HG02642 (cell line): ENCODE results near the gene SPATA21.

Experiments
- ATAC-seq: cut with Tn5 transposase; IDR thresholded peaks from one replicate; pipeline ENCODE4 v1.9.1; 2021; ENCODE audit warnings: mild to moderate bottlenecking; ENCODE audit not compliant: unreplicated experiment, poor library complexity

Gene SPATA21

GRCh38 chr1:16451841-16452528 lies 14.8 kb upstream of the SPATA21 start:
- no peak for ATAC-seq

DNA sequence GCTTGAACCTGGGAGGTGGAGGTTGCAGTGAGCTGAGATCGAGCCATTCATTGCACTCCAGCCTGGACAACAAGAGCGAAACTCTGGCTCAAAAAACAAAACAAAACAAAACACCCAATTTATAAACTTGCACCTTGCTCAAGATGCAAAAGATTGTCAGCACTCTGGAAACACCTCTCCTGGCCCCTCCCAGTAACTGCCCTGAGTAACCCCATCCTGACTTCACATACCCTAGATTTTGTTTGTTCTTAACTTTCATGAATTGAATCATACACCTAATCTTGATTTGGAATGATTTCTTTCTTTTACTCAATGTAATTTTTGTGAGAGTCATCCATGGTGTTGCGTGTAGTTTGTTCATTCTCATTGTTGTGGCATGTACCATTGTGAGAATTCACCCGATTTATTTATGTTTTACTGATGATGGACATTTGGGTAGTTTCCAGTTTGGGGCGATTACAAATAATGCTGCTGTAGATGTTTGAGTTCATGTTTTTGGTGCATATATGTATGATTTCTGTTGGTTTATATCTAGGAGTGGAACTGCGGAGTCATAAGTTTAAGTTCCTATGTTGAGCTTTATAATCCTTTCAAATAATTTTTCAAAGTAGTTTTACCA lies 13.7 kb upstream of the SPATA21 start:
- no peak for ATAC-seq

DNA sequence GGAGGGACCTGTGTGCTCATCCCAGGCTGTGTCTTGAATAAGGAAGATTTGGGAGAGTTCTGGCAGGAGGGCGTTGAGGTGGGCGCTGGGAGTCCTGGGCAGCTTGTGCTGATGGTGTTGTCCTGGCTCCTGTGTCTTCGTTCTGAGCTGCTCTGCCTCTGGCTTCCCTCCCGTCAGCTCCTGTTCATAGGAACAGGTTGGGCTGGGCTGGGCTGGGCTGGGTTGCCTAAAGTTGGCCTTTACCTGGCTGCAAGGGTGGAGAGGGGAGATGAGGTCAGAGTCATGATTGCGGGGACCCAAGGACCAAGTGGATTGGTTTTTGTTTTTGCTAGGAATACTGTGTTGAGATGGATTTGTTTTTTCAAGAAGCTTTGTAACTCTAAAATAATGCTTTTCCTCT lies 12.4 kb upstream of the SPATA21 start:
- ATAC-seq, result no peak

GRCh38 chr1:16449065-16449464 lies 11.8 kb upstream of the SPATA21 start:
- no peak for ATAC-seq

DNA sequence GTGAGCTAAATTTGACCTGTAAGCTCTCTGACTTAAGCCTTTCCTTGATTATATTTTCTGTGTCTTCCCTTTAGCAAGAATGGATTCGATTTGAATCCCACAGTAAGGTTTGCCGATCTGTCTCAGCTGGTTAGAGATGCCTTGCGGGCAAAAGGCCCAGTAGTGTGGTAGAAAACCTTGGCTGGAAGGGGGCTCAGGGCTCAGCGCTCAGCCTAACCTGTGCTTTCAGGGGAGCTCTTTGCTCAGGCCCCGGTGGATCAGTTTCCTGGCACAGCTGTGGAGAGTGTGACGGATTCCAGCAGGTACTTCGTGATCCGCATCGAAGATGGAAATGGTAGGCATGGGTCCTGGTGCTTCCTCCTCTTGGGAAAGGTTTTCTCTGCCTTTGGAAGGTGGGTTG lies 10.4 kb upstream of the SPATA21 start:
- ATAC-seq, result no peak

- ATAC-seq, result no peak
These were observed 8.9 kb upstream of the SPATA21 start for GRCh38 chr1:16446116-16446515.

- ATAC-seq, result no peak
These were observed 7.8 kb upstream of the SPATA21 start for GRCh38 chr1:16445052-16445451.

DNA sequence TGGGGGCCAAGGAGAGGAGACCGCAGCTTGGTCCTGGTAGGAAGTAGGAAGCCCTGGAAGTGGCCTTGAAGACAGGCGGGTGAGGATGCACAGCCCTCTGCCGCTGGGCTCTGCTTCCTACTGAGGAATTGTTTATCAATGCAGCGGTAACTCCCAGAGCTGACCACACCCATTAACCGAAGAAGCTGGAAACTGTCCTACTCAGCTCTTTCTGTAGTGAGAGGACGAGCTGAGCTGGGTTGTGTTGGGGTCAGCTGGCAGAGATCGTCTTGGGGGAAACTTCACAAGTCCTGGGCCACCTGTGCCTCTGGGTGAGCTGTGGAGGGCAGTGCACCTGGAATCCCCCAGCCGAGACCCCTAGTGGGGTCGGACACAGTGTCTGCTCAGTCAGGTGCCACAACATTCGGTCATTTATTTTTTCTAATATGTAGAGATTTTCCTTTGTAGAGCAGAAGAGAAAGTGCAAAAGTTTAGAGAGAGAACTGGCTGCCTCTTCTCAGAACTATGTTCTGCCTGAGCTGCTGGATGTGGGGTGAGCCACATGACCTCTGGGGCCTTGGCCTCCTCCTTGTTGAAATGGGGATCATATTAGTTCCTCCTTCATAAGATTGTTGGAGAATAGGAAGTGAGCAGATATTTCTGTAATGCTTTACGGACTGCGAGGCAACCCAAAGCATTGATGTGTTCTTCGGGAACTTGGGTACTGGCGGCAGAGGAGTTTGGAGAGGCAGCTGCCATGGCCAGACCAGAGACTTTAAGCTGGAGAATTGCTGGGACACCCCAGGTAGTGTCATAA lies 6.9 kb upstream of the SPATA21 start:
- no peak for ATAC-seq

DNA sequence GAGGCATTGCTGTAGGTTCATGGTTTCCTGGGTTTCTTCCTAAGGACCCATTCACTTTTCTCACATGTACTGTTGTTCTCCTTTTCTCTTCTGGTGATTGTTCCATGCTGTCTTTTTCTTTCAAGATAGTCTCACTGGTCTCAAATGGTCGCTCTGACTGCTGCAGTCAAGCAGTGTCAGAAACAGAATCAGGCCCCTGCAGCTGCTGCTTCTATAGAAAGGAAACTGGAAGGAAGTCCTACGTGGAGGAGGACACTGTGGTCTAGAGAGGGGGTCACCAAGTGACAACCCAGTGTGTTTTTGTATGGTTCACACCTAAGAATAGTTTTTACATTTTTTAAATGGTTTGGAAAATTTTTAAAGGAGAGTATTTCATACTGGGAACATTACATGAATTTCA lies 5.7 kb upstream of the SPATA21 start:
- no peak for ATAC-seq

DNA sequence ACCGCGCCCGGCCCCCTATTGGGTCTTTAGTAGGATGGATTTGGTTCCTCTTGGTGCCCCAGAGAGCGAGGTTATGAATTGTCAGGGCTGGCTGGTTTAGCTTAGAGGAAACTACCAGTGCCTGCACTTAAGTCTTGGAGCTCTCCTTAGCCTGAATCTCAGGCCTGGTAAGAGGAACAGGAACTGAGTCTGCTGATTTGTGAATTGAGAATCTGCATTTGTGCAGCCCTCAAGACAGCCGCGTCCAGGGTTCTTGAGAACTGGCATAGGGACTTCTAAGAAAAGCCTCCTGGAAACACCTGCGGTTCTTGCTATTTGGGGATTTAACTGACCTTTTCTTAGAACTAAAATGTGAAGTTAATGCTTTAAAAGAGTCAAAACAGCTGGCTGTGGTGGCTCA lies 5.0 kb upstream of the SPATA21 start:
- no peak for ATAC-seq

DNA sequence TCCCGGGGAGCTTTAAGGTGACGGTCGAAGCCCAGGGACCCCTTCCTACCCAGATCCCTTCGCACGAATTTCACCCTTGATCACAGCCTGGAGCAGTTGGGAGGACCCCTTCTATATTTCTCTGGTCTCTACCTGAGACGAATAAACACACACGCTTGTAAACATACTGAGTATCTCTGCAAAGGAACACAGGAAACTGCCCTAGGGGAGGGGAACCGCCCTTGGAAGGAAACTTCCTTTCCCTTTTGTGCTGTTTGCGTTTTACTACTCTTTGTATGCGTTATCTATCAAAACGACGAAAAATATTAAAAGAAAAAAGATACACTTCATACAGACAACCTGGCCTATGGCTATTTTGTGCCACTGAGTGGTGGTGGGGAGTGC lies 4.0 kb upstream of the SPATA21 start:
- no peak for ATAC-seq

- ATAC-seq, result peak; percentile 91
These were observed 3.5 kb upstream of the SPATA21 start, which contains the start of gene NECAP2 for GRCh38 chr1:16440470-16441281. Gene NECAP2, plus strand, starts transcription at chr1:16440724. Its CDS starts 38 bp downstream, at chr1:16440762.

- peak; percentile 23 for ATAC-seq
These were observed 2.9 kb upstream of the SPATA21 start for GRCh38 chr1:16440131-16440469.

GRCh38 chr1:16438924-16439323 lies 1.7 kb upstream of the SPATA21 start:
- ATAC-seq, result no peak

GRCh38 chr1:16438516-16438915 lies 1.3 kb upstream of the SPATA21 start:
- ATAC-seq, result no peak

DNA sequence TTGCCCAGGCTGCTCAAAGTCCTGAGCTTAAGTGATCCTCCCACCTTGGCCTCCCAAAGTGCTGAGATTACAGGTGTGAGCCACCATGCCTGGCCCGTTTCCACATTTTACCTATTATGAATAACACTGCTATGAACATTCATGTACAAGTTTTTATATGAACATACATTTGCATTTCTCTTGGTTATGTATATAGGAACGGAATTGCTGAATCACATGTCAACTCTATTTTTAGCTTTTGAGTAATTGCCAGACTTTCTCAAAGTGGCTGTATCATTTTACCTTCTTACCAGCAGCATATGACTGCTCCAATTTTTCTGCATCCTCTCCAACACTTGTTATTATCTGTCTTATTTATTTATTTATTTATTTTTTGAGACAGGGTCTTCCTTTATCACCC lies 2.7 kb downstream of the SPATA21 start:
- no peak for ATAC-seq

GRCh38 chr1:16434007-16434406 lies 3.2 kb downstream of the SPATA21 start:
- no peak for ATAC-seq

DNA sequence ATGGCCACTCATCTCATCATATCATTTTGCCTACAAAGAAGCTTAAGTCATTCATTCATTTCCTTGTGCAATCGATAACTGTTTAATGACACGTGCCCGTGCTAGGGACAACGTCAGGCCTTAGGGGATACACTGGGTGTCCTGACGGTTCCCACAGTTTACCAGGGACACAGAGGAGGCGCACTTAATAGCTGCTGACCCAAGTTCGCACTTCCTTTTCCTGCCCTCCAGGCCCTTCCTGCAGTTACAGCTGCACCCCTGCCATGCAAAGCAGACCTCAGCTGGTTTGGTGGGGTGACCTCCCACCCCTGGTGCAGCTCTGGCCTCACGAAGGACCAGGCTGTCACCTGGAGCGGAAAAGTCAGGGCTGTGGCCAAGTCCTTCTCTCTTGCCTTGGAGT lies 4.2 kb downstream of the SPATA21 start:
- no peak for ATAC-seq

GRCh38 chr1:16430606-16431005 lies 6.6 kb downstream of the SPATA21 start:
- ATAC-seq, result no peak

GRCh38 chr1:16425125-16426025 lies 11.8 kb downstream of the SPATA21 start:
- no peak for ATAC-seq
